MCF 10A (cell line): ENCODE measurements around the gene GFOD1. TPM values are rescaled to one million over a fixed set of nuclear protein-coding genes. Genes with fewer than 3 reads are reported as not detected.
A peak's percentile ranks its signal among the peaks of the same experiment; 100 is the strongest.
"Not testable (repeated sequence)": the region's sequence is repeated elsewhere in the genome, so short reads cannot be mapped to it uniquely, and the experiment has no call there.

Source experiments
- BruUV-seq: library from RNA; stranded (reverse); fragments of 400-500 nt; replicated peaks from 2 replicates; lab custom pipeline; 2021; lab: Mats Ljungman, UMichigan
- CTCF ChIA-PET: fragments of 300-600 bp; sonication (Branson Sonifier 250); formaldehyde crosslinking; extraction: SDS; loops from one replicate; lab custom pipeline; 2021; ENCODE audit warnings: antibody characterized with exemption, inconsistent platforms; lab: Yijun Ruan, JAX
- POLR2A ChIA-PET: fragments of 300-600, 350-650 bp; sonication (Branson Sonifier 250); formaldehyde crosslinking; extraction: SDS; loops from one replicate; lab custom pipeline; 2020; ENCODE audit warnings: antibody characterized with exemption, inconsistent platforms; lab: Yijun Ruan, JAX
- DNase-seq: peaks from one replicate; pipeline ENCODE4 v3.0.0-alpha.2; 2018; ENCODE audit not compliant: unreplicated experiment
- H3K27ac Mint-ChIP-seq: one replicate; pipeline ENCODE4 v1.8.0; 2022; ENCODE audit warnings: mild to moderate bottlenecking, low read depth, mixed read lengths; ENCODE audit not compliant: unreplicated experiment
- H3K27me3 Mint-ChIP-seq: one replicate; pipeline ENCODE4 v1.8.0; 2022; ENCODE audit warnings: mixed read lengths; ENCODE audit not compliant: insufficient read depth, unreplicated experiment
- H3K36me3 Mint-ChIP-seq: one replicate; pipeline ENCODE4 v1.8.0; 2022; ENCODE audit warnings: mild to moderate bottlenecking, moderate library complexity, mixed read lengths; ENCODE audit not compliant: insufficient read depth, unreplicated experiment
- H3K4me1 Mint-ChIP-seq: one replicate; pipeline ENCODE4 v1.8.0; 2022; ENCODE audit warnings: mixed read lengths; ENCODE audit not compliant: insufficient read depth, unreplicated experiment
- H3K4me3 Mint-ChIP-seq: one replicate; pipeline ENCODE4 v1.8.0; 2022; ENCODE audit warnings: mild to moderate bottlenecking, moderate library complexity, mixed read lengths; ENCODE audit not compliant: unreplicated experiment
- H3K9me3 Mint-ChIP-seq: one replicate; pipeline ENCODE4 v1.8.0; 2022; ENCODE audit warnings: mixed read lengths; ENCODE audit not compliant: unreplicated experiment
- CTCF ChIP-seq: fragments of 200-600 bp; IDR thresholded peaks from one replicate; pipeline ENCODE4 v1.8.0; 2022; ENCODE audit warnings: antibody characterized with exemption, mild to moderate bottlenecking; ENCODE audit not compliant: unreplicated experiment
- intact Hi-C: fragments of 100-400 bp; cut with micrococcal nuclease; formaldehyde crosslinking; loops from 2 replicates; pipeline ENCODE4 v1.14.1; 2022
- total RNA-seq: library from RNA; stranded (reverse); gene quantifications from 2 replicates; pipeline ENCODE4 v1.2.3, GENCODE V29; 2022

GFOD1 gene
- total RNA-seq, 1 experiment from 2014 or later = 9.5 TPM

- Mint-ChIP-seq H3K9me3 (no peaks in the 10 kb centered on the region), H3K4me1 (peaks cover 5% of the 10 kb centered on the region), H3K27me3 (no peaks in the 10 kb centered on the region), H3K27ac (no peak overlapping the region), H3K4me3 (no peak overlapping the region), H3K36me3 (peaks cover 5% of the 10 kb centered on the region)
- no TSS peak for BruUV-seq
- no peak for DNase-seq
- TF ChIP-seq CTCF = no peak
- intact Hi-C loops = no loop called here
- ChIA-PET CTCF (interaction anchor here (0.6 kb wide), 1 partner anchor 619 kb away, joined by 3 read pairs; no protein-coding TSS in a partner anchor), POLR2A (interaction anchor here (1.2 kb wide), 1 partner anchor 23 kb away, joined by 5 read pairs; no protein-coding TSS in a partner anchor)
Measured at GRCh38 chr6:13462458-13463327, 24.7 kb downstream of the GFOD1 start.

GRCh38 chr6:13461805-13462204 is 25.6 kb downstream of the GFOD1 start:
- no peak for TF ChIP-seq CTCF
- CTCF ChIA-PET = interaction anchor here (0.6 kb wide), 1 partner anchor 618 kb away, joined by 3 read pairs; no protein-coding TSS in a partner anchor
- Mint-ChIP-seq H3K4me1 (peaks cover 5% of the 10 kb centered on the region), H3K9me3 (no peaks in the 10 kb centered on the region), H3K36me3 (peaks cover 5% of the 10 kb centered on the region), H3K27ac (no peak overlapping the region), H3K4me3 (no peak overlapping the region), H3K27me3 (no peaks in the 10 kb centered on the region)
- intact Hi-C loops = no loop called here
- peak; percentile 81 for DNase-seq
- no TSS peak for BruUV-seq
- POLR2A ChIA-PET = interaction anchor here (1.2 kb wide), 1 partner anchor 24 kb away, joined by 5 read pairs; no protein-coding TSS in a partner anchor

- no peak for DNase-seq
- no peak overlapping the region for H3K4me3 Mint-ChIP-seq
- TF ChIP-seq CTCF = no peak
- peaks cover 5% of the 10 kb centered on the region for H3K4me1 Mint-ChIP-seq
- ChIA-PET POLR2A (interaction anchor here (1.2 kb wide), 1 partner anchor 24 kb away, joined by 5 read pairs; no protein-coding TSS in a partner anchor), CTCF (no interaction called here)
- H3K9me3 Mint-ChIP-seq = no peaks in the 10 kb centered on the region
- no peak overlapping the region for H3K27ac Mint-ChIP-seq
- H3K36me3 Mint-ChIP-seq = peaks cover 5% of the 10 kb centered on the region
- H3K27me3 Mint-ChIP-seq = no peaks in the 10 kb centered on the region
- BruUV-seq = no TSS peak
- intact Hi-C loops = no loop called here
Measured at GRCh38 chr6:13461307-13461706, 26.1 kb downstream of the GFOD1 start.

GRCh38 chr6:13460289-13460688 is 27.1 kb downstream of the GFOD1 start:
- H3K27me3 Mint-ChIP-seq, H3K36me3 Mint-ChIP-seq, CTCF ChIA-PET, DNase-seq, BruUV-seq, H3K4me3 Mint-ChIP-seq, H3K4me1 Mint-ChIP-seq, H3K27ac Mint-ChIP-seq, intact Hi-C loops, H3K9me3 Mint-ChIP-seq: not testable (repeated sequence)
- POLR2A ChIA-PET = interaction anchor here (1.2 kb wide), 1 partner anchor 132 kb away, joined by 3 read pairs; the partner anchor contains the start of gene TBC1D7
